ENCODE data around the gene VSIG10. TPM values are rescaled to one million over a fixed set of nuclear protein-coding genes. Genes with fewer than 3 reads are reported as not detected.

VSIG10 gene
- polyA plus RNA-seq, 3 donors, result 1.5 to 2.3 (median 1.5) TPM

GRCh38 chr12:118098911-118099671 lies 4.7 kb downstream of the VSIG10 start:
- Histone ChIP-seq H3K9ac (ENCODE audit: insufficient read depth, low read length, poor library complexity, severe bottlenecking) (no peak overlapping the region), H3K4me3 (replicated peaks in 1 of 3; ENCODE audit: low read depth in 2 of 3, low read length in 3 of 3) (no peak overlapping the region), H3K4me1 (ENCODE audit: control insufficient read depth in 1 of 2, insufficient read depth in 2 of 2, low read length in 2 of 2) (peaks cover 7 to 8% of the 10 kb centered on the region in 2 donors), H3K36me3 (replicated peaks in 1 of 2; ENCODE audit: control insufficient read depth in 1 of 2, insufficient read depth in 2 of 2, low read length in 2 of 2) (no peaks in the 10 kb centered on the region), H3K27me3 (ENCODE audit: control insufficient read depth in 2 of 2, insufficient read depth in 2 of 2, low read length in 2 of 2) (peaks cover 0 to 4% of the 10 kb centered on the region in 2 donors), H3K4me2 (replicated peaks; ENCODE audit: extremely low read depth, low read length, poor library complexity, severe bottlenecking) (no peak overlapping the region), H4K20me1 (ENCODE audit: insufficient read depth, low read length) (no peaks in the 10 kb centered on the region), H2AFZ (ENCODE audit: insufficient read depth, low read depth, low read length, poor library complexity, severe bottlenecking) (no peak overlapping the region), H3K27ac (ENCODE audit: low read depth in 1 of 2, low read length in 2 of 2) (no peak overlapping the region), H3K9me3 (replicated peaks in 1 of 2; ENCODE audit: control insufficient read depth in 1 of 2, insufficient read depth in 1 of 2, low read length in 2 of 2) (no peaks in the 10 kb centered on the region), H3K79me2 (ENCODE audit: insufficient read depth, low read length) (no peaks in the 10 kb centered on the region)
- peaks cover 3 to 8% (median 7%) of the 10 kb centered on the region in 3 donors for H3K27me3 Mint-ChIP-seq (ENCODE audit: low read depth in 3 of 3)
- H3K9me3 Mint-ChIP-seq, result no peaks in the 10 kb centered on the region
- peaks cover 2 to 4% of the 10 kb centered on the region in 2 donors for H3K36me3 Mint-ChIP-seq
- TF ChIP-seq CTCF (IDR thresholded peaks at IDR 0.05), result no peak
- intact Hi-C loops (cut with micrococcal nuclease), result no loop called here
- H3K27ac Mint-ChIP-seq, result no peak overlapping the region
- no peak overlapping the region for H3K4me3 Mint-ChIP-seq
- 97% methylated on average over 6 of the region's 12 CpGs for WGBS (ENCODE audit: insufficient coverage)
- no peak for DNase-seq
- H3K4me1 Mint-ChIP-seq, result peaks cover 7% of the 10 kb centered on the region

- no peaks in the 10 kb centered on the region for H3K36me3 ChIP-seq (replicated peaks in 1 of 2; ENCODE audit: control insufficient read depth in 1 of 2, insufficient read depth in 2 of 2, low read length in 2 of 2)
- TF ChIP-seq CTCF (IDR thresholded peaks at IDR 0.05), result no peak
- no peak overlapping the region for H3K27ac ChIP-seq (ENCODE audit: low read depth in 1 of 2, low read length in 2 of 2)
- peaks cover 3 to 7% (median 7%) of the 10 kb centered on the region in 3 donors for H3K27me3 Mint-ChIP-seq (ENCODE audit: low read depth in 3 of 3)
- H3K9ac ChIP-seq (ENCODE audit: insufficient read depth, low read length, poor library complexity, severe bottlenecking), result no peak overlapping the region
- intact Hi-C loops (cut with micrococcal nuclease), result no loop called here
- WGBS (ENCODE audit: insufficient coverage), result no CpG with 5 or more reads among the region's 3 CpGs
- H3K4me3 ChIP-seq (replicated peaks in 1 of 3; ENCODE audit: low read depth in 2 of 3, low read length in 3 of 3), result no peak overlapping the region
- peak overlapping the region in 1 of 7 donors; percentile 41 for H3K27ac Mint-ChIP-seq
- H4K20me1 ChIP-seq (ENCODE audit: insufficient read depth, low read length), result no peaks in the 10 kb centered on the region
- peaks cover 0 to 4% of the 10 kb centered on the region in 2 donors for H3K27me3 ChIP-seq (ENCODE audit: control insufficient read depth in 2 of 2, insufficient read depth in 2 of 2, low read length in 2 of 2)
- no peak for DNase-seq
- H3K4me1 Mint-ChIP-seq, result peaks cover 7% of the 10 kb centered on the region
- H3K36me3 Mint-ChIP-seq, result peaks cover 2 to 4% of the 10 kb centered on the region in 2 donors
- H3K4me3 Mint-ChIP-seq, result no peak overlapping the region
- H3K79me2 ChIP-seq (ENCODE audit: insufficient read depth, low read length), result no peaks in the 10 kb centered on the region
- peaks cover 6 to 7% of the 10 kb centered on the region in 2 donors for H3K4me1 ChIP-seq (ENCODE audit: control insufficient read depth in 1 of 2, insufficient read depth in 2 of 2, low read length in 2 of 2)
- H3K9me3 Mint-ChIP-seq, result no peaks in the 10 kb centered on the region
- no peak overlapping the region for H3K4me2 ChIP-seq (replicated peaks; ENCODE audit: extremely low read depth, low read length, poor library complexity, severe bottlenecking)
- H2AFZ ChIP-seq (ENCODE audit: insufficient read depth, low read depth, low read length, poor library complexity, severe bottlenecking), result no peak overlapping the region
- no peaks in the 10 kb centered on the region for H3K9me3 ChIP-seq (replicated peaks in 1 of 2; ENCODE audit: control insufficient read depth in 1 of 2, insufficient read depth in 1 of 2, low read length in 2 of 2)
These were observed 5.4 kb downstream of the VSIG10 start for GRCh38 chr12:118098401-118098800.

Data from CD14-positive monocyte (primary cell).